Left lung (tissue), 10 donors: ENCODE results near the gene CBFA2T2. TPM values are rescaled to one million over a fixed set of nuclear protein-coding genes. Genes with fewer than 3 reads are reported as not detected.
"Not testable (repeated sequence)": the region's sequence is repeated elsewhere in the genome, so short reads cannot be mapped to it uniquely, and the experiment has no call there.

Experiments
- ATAC-seq: fragments of 200-7000 bp; cut with Tn5 transposase; one replicate; pipeline ENCODE4 v1.9.1; 2020; ENCODE audit warnings: moderate library complexity
- DNase-seq, 4 donors: peaks; one replicate each; pipeline ENCODE4 v3.0.0-alpha.2; 2013 to 2020
- H3K27ac ChIP-seq, 2 donors: fragments of 200-600 bp; sonication (generic) in 1 of 2; one replicate each; pipeline versions ENCODE4 v1.5.0 to v1.8.0; 2020 to 2021
- H3K27me3 ChIP-seq, 2 donors: fragments of 200-600 bp; sonication (generic) in 1 of 2; one replicate each; pipeline versions ENCODE4 v1.5.0 to v1.8.0; 2020 to 2021
- H3K36me3 ChIP-seq, 2 donors: fragments of 200-600 bp; sonication (generic) in 1 of 2; one replicate each; pipeline versions ENCODE4 v1.5.0 to v1.8.0; 2020 to 2021
- H3K4me1 ChIP-seq, 2 donors: fragments of 200-600 bp; one replicate each; pipeline ENCODE4 v1.8.0; 2021
- H3K4me3 ChIP-seq, 2 donors: fragments of 200-600 bp; sonication (generic) in 1 of 2; one replicate each; pipeline versions ENCODE4 v1.5.0 to v1.8.0; 2020 to 2021; ENCODE audit warnings: mild to moderate bottlenecking in 1 of 2
- H3K9me3 ChIP-seq, 2 donors: fragments of 200-600 bp; sonication (generic) in 1 of 2; one replicate each; pipeline versions ENCODE4 v1.5.0 to v1.8.0; 2020 to 2021
- intact Hi-C, 2 donors: fragments of 100-400 bp; cut with DNase I; formaldehyde crosslinking; loops; one replicate each; pipeline versions ENCODE4 v1.11.2 to v1.14.2; 2022
- polyA plus RNA-seq, 6 donors: library from polyadenylated mRNA; unstranded; fragments of 120-200 nt; gene quantifications; one replicate each; pipeline ENCODE4 v1.2.1, GENCODE V29; 2013; ENCODE audit not compliant: insufficient read length in 6 of 6
- total RNA-seq, 2 donors: library from RNA; stranded (reverse); fragmentation: NEBNext Ultra II Directional; extraction: Animal tissue kit (Norgen Biotek cat#: 25700); gene quantifications; one replicate each; pipeline ENCODE4 v1.2.1, GENCODE V29; 2021
- TF ChIP-seq, protein P1 (sequence below), 2 donors: fragments of 200-600 bp; sonication (generic) in 1 of 2; IDR thresholded peaks; one replicate each; pipeline versions ENCODE4 v1.5.0 to v1.8.0; 2021; ENCODE audit warnings: antibody characterized with exemption in 2 of 2
- donor health status: DM: no; HTN: yes; CAD: no.
- donor health status: DM: no; HTN: no; CAD: no.

Gene CBFA2T2
- total and polyA plus RNA-seq, 8 donors, result 11.9 to 54.4 (median 43.8) TPM

DNA sequence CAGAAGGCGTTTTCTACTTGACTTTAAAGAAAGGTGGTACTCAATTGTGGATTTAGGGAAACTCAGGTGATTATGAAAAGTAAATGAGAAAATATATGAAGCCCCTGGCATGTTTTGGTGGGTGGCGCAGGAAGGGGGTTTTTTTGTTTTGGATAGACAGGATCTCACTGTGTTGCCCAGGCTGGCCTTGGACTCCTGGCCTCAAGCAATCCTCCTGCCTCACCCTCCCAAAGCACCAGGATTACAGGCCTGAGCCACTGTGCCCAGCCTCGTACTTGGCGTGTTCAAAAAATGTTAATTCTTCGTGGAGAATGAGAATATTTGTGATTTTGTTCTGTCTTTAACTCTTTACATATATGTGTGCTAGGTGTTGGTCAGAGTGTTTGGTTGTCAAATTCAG, 140.1 kb downstream of the CBFA2T2 start:
- ATAC-seq (no peak), DNase-seq (no peak)
- Histone ChIP-seq H3K4me1 (no peaks in the 10 kb centered on the region), H3K27ac (no peak overlapping the region), H3K4me3 (no peak overlapping the region), H3K36me3 (peaks cover 0 to 74% of the 10 kb centered on the region in 2 donors), H3K9me3 (no peaks in the 10 kb centered on the region), H3K27me3 (no peaks in the 10 kb centered on the region)
- intact Hi-C loops, result no loop called here
- TF ChIP-seq, protein P1, sequence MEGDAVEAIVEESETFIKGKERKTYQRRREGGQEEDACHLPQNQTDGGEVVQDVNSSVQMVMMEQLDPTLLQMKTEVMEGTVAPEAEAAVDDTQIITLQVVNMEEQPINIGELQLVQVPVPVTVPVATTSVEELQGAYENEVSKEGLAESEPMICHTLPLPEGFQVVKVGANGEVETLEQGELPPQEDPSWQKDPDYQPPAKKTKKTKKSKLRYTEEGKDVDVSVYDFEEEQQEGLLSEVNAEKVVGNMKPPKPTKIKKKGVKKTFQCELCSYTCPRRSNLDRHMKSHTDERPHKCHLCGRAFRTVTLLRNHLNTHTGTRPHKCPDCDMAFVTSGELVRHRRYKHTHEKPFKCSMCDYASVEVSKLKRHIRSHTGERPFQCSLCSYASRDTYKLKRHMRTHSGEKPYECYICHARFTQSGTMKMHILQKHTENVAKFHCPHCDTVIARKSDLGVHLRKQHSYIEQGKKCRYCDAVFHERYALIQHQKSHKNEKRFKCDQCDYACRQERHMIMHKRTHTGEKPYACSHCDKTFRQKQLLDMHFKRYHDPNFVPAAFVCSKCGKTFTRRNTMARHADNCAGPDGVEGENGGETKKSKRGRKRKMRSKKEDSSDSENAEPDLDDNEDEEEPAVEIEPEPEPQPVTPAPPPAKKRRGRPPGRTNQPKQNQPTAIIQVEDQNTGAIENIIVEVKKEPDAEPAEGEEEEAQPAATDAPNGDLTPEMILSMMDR (IDR thresholded peaks at IDR 0.05), result no peak

DNA sequence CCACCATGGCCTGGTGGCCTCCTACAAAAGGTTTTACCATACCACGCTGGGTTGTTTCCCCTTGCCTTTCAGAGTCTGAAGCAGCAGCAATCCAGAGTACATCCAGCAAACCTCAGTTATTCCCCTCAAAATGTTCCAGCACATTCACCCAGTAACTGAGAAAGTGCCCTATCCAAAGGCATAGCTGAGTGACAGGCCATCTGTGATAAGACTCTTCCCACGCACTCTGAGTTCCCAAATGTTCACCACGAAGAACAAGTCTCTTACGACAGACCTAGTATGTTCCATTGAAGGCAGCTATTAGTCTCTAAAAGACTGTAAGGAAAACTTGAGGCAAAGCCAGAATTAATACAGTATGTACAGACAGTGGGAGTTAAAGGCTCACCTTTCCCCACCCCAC, 140.6 kb downstream of the CBFA2T2 start:
- DNase-seq (no peak), ATAC-seq (no peak)
- Histone ChIP-seq H3K36me3 (peaks cover 0 to 72% of the 10 kb centered on the region in 2 donors), H3K4me3 (no peak overlapping the region), H3K9me3 (no peaks in the 10 kb centered on the region), H3K27me3 (no peaks in the 10 kb centered on the region), H3K27ac (no peak overlapping the region), H3K4me1 (no peaks in the 10 kb centered on the region)
- intact Hi-C loops, result no loop called here
- TF ChIP-seq, protein P1 (IDR thresholded peaks at IDR 0.05), result no peak

DNA sequence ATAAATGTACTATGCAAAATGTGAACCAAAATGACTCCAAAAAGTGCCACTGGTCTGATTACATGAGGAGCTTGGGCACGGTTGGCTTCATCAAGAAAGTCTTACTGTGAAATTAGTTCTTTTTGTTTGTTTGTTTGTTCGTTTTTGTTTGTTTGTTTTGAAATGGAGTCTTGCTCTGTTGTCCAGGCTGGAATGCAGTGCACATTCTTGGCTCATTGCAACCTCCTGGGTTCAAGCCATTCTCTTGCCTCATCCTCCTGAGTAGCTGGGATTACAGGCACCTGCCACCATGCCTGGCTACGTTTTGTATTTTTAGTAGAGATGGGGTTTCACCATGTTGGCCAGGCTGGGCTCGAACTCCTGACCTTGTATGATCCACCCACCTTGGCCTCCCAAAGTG, 142.0 kb downstream of the CBFA2T2 start:
- DNase-seq, intact Hi-C loops, H3K27ac ChIP-seq, H3K4me3 ChIP-seq, ATAC-seq, H3K9me3 ChIP-seq, H3K4me1 ChIP-seq, H3K27me3 ChIP-seq: not testable (repeated sequence)
- peaks cover 0 to 77% of the 10 kb centered on the region in 2 donors for H3K36me3 ChIP-seq

DNA sequence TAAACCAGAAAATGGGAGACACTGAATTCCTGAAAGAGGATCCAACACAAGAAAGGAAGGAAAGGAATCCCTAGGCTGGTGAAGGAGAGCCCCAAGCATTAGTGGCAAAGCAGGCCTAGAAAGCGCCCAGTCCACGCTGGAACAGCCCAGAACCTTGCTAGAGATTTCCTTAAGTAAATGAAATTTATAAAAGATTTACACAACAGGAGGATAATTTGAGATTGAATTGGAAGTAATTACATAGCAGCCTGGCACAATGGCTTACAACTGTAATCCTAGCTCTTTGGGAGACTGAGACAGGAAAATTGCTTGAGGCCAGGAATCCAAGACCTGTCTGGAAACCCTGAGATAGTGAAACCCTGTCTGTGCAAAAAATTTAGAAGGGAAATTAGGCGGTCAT, 145.4 kb downstream of the CBFA2T2 start:
- TF ChIP-seq, protein P1 (IDR thresholded peaks at IDR 0.05), result no peak
- ATAC-seq, result no peak
- intact Hi-C loops, result no loop called here

DNA sequence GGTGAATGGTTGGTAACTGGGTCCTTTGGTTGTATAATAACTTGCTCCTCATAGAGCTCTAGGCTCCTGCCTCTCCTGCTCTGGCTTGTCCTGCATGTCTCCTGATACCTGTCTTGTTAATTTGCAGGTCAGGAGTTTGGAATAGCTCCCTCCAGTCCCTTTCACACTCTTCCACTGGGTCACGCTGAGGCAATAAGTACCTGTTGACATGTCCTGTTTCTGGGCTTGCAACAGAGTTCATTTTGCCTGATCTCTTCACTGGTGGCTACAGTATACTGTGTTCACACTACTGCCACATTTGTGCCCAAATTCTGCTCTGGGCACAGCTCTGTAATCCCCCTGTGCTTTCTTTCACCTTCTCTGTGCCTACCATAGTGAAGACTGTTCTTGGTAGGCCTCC, 146.9 kb downstream of the CBFA2T2 start:
- ATAC-seq (no peak), DNase-seq (no peak)
- TF ChIP-seq, protein P1 (IDR thresholded peaks at IDR 0.05), result no peak
- Histone ChIP-seq H3K4me1 (no peaks in the 10 kb centered on the region), H3K4me3 (no peak overlapping the region), H3K27me3 (no peaks in the 10 kb centered on the region), H3K36me3 (peaks cover 0 to 84% of the 10 kb centered on the region in 2 donors), H3K9me3 (no peaks in the 10 kb centered on the region), H3K27ac (no peak overlapping the region)
- intact Hi-C loops, result no loop called here

More for the DNA sequence above, 145.4 kb downstream of the CBFA2T2 start:
- peaks cover 0 to 82% of the 10 kb centered on the region in 2 donors for H3K36me3 ChIP-seq
- no peak overlapping the region for H3K27ac ChIP-seq
- H3K27me3 ChIP-seq, result no peaks in the 10 kb centered on the region
- H3K9me3 ChIP-seq, result no peaks in the 10 kb centered on the region
- no peak for DNase-seq
- H3K4me3 ChIP-seq, result no peak overlapping the region
- H3K4me1 ChIP-seq, result no peaks in the 10 kb centered on the region

DNA sequence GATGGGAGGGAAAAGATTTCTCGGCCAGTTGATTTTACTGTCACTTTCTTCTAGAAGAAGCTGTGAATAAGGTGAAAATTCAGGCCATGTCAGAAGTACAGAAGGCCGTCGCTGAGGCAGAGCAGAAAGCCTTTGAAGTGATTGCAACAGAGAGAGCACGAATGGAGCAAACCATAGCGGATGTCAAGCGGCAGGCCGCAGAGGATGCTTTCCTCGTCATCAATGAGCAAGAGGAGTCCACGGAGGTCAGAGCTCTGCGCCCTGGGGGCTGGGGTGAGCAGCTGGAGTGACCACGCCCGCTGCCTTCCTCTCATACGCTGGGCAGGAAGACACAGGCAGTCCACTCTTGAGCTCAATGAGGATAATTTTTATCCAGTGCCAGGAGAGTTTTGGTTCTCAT, 150.4 kb downstream of the CBFA2T2 start:
- peaks cover 0 to 92% of the 10 kb centered on the region in 2 donors for H3K36me3 ChIP-seq
- no peaks in the 10 kb centered on the region for H3K9me3 ChIP-seq
- DNase-seq (peak in 1 of 4 donors; percentile 43), ATAC-seq (no peak)
- no peak overlapping the region for H3K27ac ChIP-seq
- no peak overlapping the region for H3K4me3 ChIP-seq
- TF ChIP-seq, protein P1 (IDR thresholded peaks at IDR 0.05), result no peak
- intact Hi-C loops, result no loop called here
- H3K4me1 ChIP-seq, result no peaks in the 10 kb centered on the region
- H3K27me3 ChIP-seq, result no peaks in the 10 kb centered on the region
